Measurements from ENCODE around the gene EBF3.

Gene EBF3

GRCh38 chr10:129841071-129841470 lies 123.0 kb downstream of the EBF3 start:
- FAIRE-seq (no peak), DNase-seq (ENCODE audit: low spot score) (no peak)

- DNase-seq (ENCODE audit: low spot score) (no peak), FAIRE-seq (no peak)
These were observed 123.9 kb downstream of the EBF3 start for GRCh38 chr10:129840196-129840590.

GRCh38 chr10:129839285-129840195 lies 124.5 kb downstream of the EBF3 start:
- FAIRE-seq = no peak

GRCh38 chr10:129838794-129839193 lies 125.3 kb downstream of the EBF3 start:
- DNase-seq (ENCODE audit: low spot score) (no peak), FAIRE-seq (no peak)

More at GRCh38 chr10:129839285-129840195, 124.5 kb downstream of the EBF3 start:
- DNase-seq (ENCODE audit: low spot score) = no peak

GRCh38 chr10:129837909-129838582 lies 126.0 kb downstream of the EBF3 start:
- no peak for DNase-seq (ENCODE audit: low spot score)

GRCh38 chr10:129836253-129836652 lies 127.8 kb downstream of the EBF3 start:
- FAIRE-seq (no peak), DNase-seq (ENCODE audit: low spot score) (no peak)

More at GRCh38 chr10:129837909-129838582, 126.0 kb downstream of the EBF3 start:
- FAIRE-seq = no peak

- FAIRE-seq (no peak), DNase-seq (ENCODE audit: low spot score) (no peak)
These were observed 129.9 kb downstream of the EBF3 start for GRCh38 chr10:129833994-129834739.

- FAIRE-seq (no peak), DNase-seq (ENCODE audit: low spot score) (no peak)
These were observed 130.6 kb downstream of the EBF3 start for GRCh38 chr10:129833468-129833950.

- FAIRE-seq = no peak
- no peak for DNase-seq (ENCODE audit: low spot score)
These were observed 131.3 kb downstream of the EBF3 start for GRCh38 chr10:129832573-129833467.

GRCh38 chr10:129831150-129831549 lies 132.9 kb downstream of the EBF3 start:
- no peak for DNase-seq (ENCODE audit: low spot score)
- FAIRE-seq = no peak

- DNase-seq (ENCODE audit: low spot score) = no peak
- FAIRE-seq = no peak
These were observed 138.2 kb downstream of the EBF3 start for GRCh38 chr10:129825826-129826225.

GRCh38 chr10:129825221-129825620 lies 138.9 kb downstream of the EBF3 start:
- DNase-seq (ENCODE audit: low spot score) (no peak), FAIRE-seq (no peak)

GRCh38 chr10:129820451-129820850 lies 143.6 kb downstream of the EBF3 start:
- no peak for DNase-seq (ENCODE audit: low spot score)
- FAIRE-seq = no peak

GRCh38 chr10:129816656-129817045 lies 147.4 kb downstream of the EBF3 start:
- DNase-seq (ENCODE audit: low spot score) (no peak), FAIRE-seq (no peak)

GRCh38 chr10:129815898-129816655 lies 148.0 kb downstream of the EBF3 start:
- no peak for DNase-seq (ENCODE audit: low spot score)
- no peak for FAIRE-seq

GRCh38 chr10:129814681-129815646 lies 149.1 kb downstream of the EBF3 start:
- no peak for FAIRE-seq
- no peak for DNase-seq (ENCODE audit: low spot score)

- FAIRE-seq (no peak), DNase-seq (ENCODE audit: low spot score) (no peak)
These were observed 151.7 kb downstream of the EBF3 start for GRCh38 chr10:129812398-129812797.

- no peak for FAIRE-seq
- DNase-seq (ENCODE audit: low spot score) = no peak
These were observed 152.9 kb downstream of the EBF3 start for GRCh38 chr10:129811208-129811607.

- no peak for DNase-seq (ENCODE audit: low spot score)
- FAIRE-seq = no peak
These were observed 154.2 kb downstream of the EBF3 start for GRCh38 chr10:129809841-129810240.
